ENCODE results near the gene PPP4R3A.
"Not testable (repeated sequence)": the region's sequence is repeated elsewhere in the genome, so short reads cannot be mapped to it uniquely, and the experiment has no call there.

The PPP4R3A gene

GRCh38 chr14:91510171-91511042 is at the start of gene PPP4R3A:
TSS of gene PPP4R3A (minus strand) at chr14:91510310. CDS start at chr14:91509647, 663 bp downstream.
- peak; percentile 100 for DNase-seq

DNA sequence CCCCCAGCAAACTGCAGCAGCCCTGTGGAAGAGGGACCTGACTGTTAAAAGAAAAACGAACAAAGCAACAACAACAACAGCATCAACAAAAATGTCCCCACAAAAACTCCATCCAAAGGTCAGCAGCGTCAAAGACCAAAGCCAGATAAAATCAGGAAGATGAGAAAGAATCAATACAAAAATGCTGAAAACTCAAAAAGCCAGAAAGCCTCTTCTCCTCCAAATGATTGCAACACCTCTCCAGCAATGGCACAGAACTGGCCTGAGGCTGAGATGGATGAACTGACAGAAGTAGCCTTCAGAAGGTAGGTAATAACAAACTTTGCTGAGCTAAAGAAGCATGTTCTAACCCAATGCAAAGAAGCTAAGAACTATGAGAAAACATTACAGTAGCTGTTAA is 45.4 kb upstream of the PPP4R3A start:
- no peak for DNase-seq

DNA sequence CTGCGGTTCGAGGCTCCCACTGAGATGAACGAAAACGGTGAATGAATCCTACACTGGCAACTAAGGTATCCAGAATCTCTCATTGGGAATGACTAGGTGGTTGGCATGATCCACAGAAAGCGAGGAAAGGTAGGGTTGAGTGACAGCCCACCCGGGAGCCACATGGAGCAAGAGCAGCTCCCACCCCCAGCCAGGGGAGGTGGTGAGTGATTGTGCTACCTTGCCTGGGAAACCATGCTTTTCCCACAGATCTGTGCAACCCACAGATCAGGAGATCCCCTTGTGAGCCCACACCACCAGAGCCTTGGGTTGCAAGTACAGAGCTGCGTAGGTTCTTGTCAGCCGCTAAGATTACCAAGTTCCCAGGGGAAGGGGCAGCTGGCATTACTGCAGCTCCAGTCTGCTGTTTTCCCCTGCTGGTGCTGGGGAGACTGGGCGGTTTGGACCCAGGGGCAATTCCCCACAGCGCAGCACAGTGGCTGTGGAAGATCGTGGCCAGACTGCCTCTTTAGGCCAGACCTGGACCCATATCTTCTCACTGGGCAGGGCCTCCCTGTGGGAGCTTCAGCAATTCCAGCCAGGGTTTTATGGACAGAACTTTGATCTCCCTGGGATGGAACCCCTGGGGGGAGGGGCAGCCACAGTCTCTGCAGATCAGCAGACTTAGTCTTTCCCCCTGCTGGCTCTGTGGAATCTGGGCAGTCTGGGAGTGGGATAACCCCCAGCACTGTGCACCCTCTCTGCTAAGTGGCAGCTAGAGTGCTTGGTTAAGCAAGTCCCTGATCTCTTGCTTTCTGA is 44.6 kb upstream of the PPP4R3A start:
- DNase-seq: no peak

GRCh38 chr14:91548108-91548507 is 38.0 kb upstream of the PPP4R3A start:
- no peak for DNase-seq

DNA sequence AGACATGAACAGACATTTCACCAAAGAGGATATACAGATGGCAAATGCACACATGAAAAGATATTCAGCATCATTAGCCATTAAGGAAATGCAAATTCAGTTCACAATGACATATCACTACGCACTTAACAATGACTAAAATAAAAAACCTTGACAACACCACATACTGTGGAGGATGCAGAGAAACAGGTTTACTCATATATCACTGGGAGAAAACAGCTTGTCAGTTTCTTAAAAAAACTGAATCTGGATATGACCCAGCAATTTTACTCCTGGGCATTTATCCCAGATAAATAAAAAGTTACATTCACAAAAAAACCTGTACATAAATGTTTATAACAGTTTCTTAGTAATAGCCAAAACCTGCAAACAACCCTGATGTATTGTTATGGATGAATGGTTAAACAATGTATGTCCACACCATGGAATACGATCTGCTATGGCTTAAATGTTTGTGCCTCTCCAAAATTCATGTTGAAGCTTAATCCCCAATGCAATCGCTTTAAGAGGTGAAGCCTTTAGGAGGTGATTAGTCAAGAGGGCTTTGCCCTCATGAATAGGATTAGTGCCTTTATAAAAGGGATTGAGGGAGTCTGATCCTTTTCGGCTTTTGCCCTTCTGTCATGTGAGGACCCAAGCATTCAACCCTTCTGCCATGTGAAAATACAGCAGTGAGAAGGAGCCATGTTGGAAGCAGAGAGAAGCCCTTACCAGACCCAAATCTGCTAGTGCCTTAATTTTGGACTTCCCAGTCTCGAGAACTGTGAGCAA is 36.0 kb upstream of the PPP4R3A start:
- peak; percentile 99 for DNase-seq

DNA sequence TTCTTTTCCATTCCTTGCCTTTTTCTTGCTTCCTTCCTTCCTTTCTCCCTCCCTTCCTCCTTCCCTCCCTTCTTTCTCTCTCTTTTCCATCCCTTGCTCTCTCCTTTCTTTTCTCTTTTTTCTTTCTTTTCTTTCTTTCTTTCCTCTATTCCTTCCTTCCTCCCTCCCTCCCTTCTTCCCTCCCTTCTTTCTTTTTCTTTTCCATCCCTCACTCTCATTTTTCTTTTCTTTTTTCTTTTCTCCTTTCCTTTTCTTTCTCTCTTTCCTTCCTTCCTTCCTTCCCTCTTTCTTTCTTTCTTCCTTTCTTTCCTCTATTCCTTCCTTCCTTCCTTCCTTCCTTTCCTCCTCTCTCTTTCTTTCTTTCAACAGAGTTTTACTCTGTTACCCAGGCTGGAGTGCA is 35.1 kb upstream of the PPP4R3A start:
- DNase-seq: no peak

DNA sequence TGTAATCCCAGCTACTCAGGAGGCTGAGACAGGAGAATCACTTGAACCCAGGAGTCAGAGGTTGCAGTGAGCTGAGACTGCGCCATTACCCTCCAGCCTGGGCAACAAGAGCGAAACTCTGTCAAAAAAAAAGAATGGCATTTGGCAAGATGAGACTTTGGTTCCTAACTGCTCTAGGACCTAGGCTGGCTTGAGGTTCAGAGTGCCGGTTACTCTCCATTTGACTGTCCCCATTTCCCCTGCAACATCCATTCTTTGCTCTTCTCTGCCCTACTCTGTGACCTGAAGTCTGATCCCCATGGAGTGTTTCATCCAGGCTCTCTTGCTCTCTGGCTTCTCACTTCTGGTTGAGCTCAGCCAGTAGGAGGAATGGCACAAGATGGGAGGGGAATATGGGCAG is 26.2 kb upstream of the PPP4R3A start:
- no peak for DNase-seq

DNA sequence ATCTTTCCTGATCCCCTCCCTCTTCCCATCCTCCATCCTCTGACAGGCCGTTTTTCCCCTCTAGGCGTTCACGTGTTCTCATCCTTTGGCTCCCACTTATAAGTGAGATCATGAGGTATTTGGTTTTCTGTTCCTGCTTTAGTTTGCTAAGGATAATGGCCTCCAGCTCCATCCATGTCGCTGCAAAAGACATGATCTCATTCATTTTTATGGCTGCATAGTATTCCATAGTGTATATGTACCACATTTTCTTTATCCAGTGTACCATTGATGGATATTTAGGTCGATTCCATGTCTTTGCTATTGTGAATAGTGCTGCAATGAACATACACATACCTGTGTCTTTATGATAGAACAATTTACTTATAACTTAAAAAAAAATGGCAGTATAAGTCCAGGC is 23.9 kb upstream of the PPP4R3A start:
- DNase-seq: not testable (repeated sequence)

DNA sequence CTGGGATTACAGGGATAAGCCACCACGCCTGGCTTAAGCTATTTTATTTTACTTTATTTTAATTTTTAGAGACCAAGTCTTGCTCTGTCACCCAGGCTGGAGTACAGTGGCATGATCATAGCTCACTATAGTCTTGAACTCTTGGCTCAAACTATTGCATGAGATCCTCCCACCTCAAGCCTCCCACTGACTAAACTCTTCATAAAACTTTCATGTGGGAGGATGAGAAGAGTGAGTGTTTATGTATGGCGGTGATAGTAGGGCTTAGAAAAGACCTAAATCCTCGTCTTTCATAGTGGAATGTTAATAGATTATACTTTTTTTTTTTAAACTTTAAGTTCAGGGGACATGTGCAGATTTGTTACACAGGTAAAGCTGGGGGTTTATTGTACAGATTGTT is 23.5 kb upstream of the PPP4R3A start:
- no peak for DNase-seq

GRCh38 chr14:91523972-91524371 is 13.9 kb upstream of the PPP4R3A start:
- no peak for DNase-seq

DNA sequence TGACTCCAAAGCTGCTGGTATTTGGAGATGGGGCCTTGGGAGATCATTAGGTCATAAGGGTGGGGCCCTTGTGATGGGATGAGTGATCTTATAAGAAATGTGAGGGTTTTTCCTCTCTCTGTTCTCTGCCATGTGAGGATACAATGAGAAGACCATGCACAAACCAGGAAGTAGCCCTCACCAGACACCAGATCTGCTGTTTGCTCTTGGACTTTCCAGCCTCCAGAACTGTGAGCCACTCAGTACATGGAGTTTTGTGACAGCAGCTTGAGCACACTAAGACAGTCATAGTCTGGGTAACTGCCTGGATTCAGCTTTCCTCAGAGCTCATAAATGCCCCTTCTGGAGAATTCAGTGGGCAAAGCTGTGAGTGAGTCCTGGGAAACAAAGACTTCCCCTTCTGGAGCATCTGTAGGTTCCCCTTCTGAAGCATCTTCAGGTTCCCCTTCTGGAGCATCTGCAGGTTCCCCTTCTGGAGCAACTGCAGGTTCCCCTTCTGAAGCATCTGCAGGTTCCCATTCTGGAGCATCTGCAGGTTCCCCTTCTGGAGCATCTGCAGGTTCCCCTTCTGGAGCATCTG is 11.0 kb upstream of the PPP4R3A start:
- no peak for DNase-seq

DNA sequence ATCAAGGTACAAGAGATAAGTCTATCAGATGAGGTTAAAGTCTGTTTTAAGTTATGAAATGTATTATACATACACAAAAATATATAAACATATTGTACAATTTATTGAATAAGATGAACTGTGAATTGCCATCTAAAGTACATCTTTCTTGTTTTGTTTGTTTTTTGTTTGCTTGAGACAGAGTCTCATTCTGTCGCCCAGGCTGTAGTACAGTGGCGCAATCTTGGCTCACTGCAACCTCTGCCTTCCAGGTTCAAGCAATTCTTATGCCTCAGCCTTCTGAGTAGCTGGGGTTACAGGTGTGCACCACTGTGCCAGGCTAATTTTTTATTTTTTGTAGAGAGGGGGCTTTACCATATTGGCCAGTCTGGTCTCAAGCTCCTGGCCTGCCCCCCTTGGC is 10.0 kb upstream of the PPP4R3A start:
- no peak for DNase-seq

DNA sequence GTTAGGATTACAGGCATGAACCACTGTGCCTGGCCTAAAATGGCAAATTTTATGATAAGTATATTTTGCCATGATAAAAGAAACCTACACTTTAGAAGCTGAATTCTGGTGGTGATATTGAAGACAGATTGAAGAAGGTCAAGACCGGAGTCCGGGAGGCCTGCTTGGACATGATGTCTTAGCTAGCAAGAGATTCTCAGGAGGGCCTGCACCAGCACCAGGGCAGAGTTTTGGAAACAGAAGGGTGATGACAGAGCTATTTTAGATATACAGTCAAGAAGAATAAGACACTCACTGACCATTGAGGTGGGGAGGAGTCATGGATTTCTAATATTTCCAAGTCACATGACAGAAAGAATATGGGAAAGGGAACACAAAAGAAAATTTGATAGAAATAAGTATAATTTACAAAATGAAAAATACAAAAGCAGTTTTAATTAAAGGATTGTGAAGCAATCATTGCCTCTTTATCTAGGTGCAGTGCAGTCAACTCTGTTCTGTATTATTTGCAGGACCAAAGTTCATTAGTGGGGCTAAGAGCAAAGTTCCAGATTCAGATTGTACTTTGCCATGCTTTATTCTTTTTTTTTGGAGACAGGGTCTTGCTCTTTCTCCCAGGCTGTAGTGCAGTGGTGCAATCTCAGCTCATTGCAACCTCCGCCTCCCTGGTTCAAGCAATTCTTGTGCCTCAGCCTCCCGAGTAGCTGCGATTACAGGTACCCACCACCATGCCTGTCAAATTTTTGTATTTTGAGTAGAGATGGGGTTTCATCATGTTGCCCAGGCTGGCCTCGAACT is 9.3 kb upstream of the PPP4R3A start:
- DNase-seq: no peak

DNA sequence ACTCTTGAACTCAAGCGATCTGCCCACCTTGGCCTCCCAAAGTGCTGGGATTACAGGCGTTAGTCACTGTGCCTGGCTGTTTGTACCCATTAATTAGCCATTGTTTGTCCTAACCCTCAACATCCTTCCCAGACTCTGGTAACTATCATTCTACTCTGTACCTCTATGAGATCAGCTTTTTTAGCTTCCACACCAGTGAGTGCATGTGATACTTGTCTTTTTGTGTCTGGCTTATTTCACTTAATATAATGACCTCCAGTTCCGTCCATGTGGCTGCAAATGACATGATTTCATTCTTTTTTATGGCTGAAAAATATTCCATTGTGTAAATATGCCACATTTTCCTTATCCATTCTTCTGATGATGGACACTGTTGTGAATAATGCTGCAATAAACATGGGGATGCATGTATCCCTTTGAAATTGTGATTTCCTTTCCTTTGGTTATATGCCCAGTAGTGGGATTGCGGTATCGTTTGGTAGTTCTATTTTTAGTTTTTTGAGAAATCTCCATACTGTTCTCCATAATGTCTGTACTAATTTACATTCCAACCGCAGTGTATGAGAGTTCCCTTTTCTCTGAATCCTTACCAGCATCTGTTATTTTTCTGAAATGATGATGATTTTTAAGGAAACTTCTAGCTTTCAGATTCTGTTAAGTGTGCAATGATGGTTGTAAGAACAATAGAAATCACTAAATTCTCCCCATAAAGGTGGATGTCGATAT is 6.7 kb upstream of the PPP4R3A start:
- no peak for DNase-seq

- DNase-seq: no peak
Observed at GRCh38 chr14:91515979-91516378, 5.9 kb upstream of the PPP4R3A start.

GRCh38 chr14:91511043-91511383 is 903 bp upstream of the PPP4R3A start:
- DNase-seq: peak; percentile 72

DNA sequence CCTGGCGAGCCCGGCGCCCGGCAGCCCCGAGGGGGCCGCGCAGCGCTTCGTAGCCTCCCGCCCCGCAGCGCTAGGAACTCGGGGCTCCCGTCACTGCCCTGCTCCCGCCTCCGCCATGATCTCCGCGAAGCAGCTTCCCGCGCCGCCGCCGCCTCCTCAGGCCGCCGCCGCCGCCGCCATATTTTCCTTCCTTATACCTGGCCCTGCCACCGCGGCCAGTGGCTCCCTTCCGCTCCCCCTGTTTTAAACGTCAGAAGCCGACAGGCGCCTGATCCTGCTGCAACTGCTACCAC is 286 bp downstream of the PPP4R3A start:
- DNase-seq: peak; percentile 80

DNA sequence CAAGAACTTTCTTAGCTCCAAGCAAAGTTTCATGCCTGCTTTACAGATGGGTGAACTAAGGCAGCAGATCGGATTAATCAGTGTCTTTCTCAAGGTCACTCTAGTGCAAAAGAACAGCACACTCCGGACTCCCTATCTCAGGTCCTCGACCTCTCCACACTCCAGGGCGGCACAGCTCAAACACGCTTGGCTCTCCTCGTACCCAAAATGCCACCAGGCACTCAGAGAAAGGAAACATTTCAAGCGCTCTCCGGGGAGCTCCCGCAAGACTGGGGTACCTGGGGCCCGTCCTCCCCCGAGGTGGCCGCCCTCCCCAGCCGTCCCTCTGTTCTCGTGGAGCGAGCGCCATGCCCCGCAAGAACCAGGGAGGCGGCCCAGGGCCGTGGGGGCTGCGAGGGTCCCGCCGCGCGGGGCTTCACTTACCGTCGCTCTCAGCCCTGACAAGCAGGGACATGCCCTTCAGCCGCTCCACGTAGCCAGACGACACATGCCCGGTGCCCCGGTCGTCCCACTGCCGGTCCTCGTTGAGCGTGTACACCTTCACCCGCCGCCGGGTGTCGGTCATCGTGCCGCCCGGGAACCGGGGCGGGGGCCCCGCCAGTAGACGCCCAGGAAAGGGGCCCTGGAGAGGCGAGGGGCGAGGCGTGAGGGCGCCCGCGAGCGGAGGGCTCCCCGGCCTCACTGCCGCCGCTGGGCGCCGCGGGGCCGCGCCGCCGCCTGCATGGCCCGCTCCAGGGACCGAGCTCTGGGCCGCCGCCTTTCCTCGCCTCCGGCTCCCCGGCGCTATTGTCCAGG is 830 bp downstream of the PPP4R3A start:
- DNase-seq: no peak

- no peak for DNase-seq
Observed at GRCh38 chr14:91508105-91508504, 2.0 kb downstream of the PPP4R3A start.

DNA sequence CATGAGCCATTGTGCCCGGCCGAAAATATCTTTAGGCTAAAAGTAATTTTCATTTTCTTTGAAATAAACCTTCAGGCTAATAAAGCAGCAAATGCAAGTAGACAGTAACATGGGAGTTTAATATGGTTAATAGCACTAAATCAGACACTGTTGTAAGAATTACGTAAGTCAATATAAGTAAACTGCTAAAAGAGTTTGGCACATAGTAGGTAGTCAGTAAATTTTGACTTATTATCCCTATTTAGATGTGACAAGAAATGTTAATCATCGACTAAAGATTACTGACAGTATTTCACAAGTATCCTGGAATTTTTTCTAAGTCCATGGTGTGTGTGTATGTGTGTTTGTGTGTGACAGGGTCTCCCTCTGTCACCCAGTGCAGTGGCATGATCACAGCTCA is 3.9 kb downstream of the PPP4R3A start:
- DNase-seq: no peak

GRCh38 chr14:91503000-91503504 is 7.1 kb downstream of the PPP4R3A start:
- no peak for DNase-seq

All from NCI-H1694 treated with DMSO at 0.1 percent for 48 hours (cell line).